Astrocyte (in vitro differentiated cells and primary cell): Measurements from ENCODE around the gene HOXA5.

ENCODE experiments used
- CTCF ChIP-seq: IDR thresholded peaks from 2 replicates; pipeline ENCODE4 v1.5.1; 2011; ENCODE audit warnings: low read depth, mild to moderate bottlenecking, inconsistent platforms, low read length, moderate library complexity; ENCODE audit not compliant: insufficient read depth
- EZH2 ChIP-seq: IDR thresholded peaks from 2 replicates; pipeline ENCODE4 v1.6.1; 2012; ENCODE audit warnings: mild to moderate bottlenecking, low read length, inconsistent platforms; ENCODE audit not compliant: insufficient read depth

DNA sequence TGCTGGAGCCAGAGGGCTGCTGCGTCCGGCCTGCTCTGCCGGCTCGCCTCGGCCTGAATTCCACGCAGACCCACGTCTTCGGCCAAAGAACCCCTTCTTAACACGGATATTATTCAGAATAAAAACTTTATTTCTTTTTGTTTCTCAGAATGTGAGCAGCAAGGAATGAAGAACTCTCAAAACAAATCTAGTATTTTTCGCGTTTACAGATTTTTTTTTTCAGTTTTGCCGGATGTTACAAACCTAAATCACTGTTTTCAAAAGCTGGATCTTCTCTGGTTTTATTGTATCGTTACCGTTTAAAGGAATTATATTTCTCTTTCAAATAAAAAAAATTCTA, 36.6 kb downstream of the HOXA5 start:
- no peak for TF ChIP-seq CTCF
- no peak for TF ChIP-seq EZH2
